GM12891 (cell line): ENCODE results near the gene AK5.

ENCODE experiments used
- PAX5 ChIP-seq: IDR thresholded peaks from 2 replicates; pipeline ENCODE4 v1.6.1; 2011; ENCODE audit warnings: low read length, moderate library complexity, mild to moderate bottlenecking; ENCODE audit not compliant: insufficient read depth, severe bottlenecking
- POLR2A ChIP-seq: IDR thresholded peaks from 2 replicates; pipeline ENCODE4 v1.6.1; 2011; ENCODE audit warnings: low read depth, low read length, control low read depth
- POLR2AphosphoS5 ChIP-seq: IDR thresholded peaks from 2 replicates; pipeline ENCODE4 v1.6.1; 2011; ENCODE audit warnings: low read depth, low read length, control low read depth
- POU2F2 ChIP-seq: IDR thresholded peaks from 2 replicates; pipeline ENCODE4 v1.6.1; 2011; ENCODE audit warnings: low read depth, mild to moderate bottlenecking, control low read depth, low read length, moderate library complexity
- SPI1 ChIP-seq: IDR thresholded peaks from 2 replicates; pipeline ENCODE4 v1.6.1; 2011; ENCODE audit warnings: low read depth, low read length, control low read depth
- TAF1 ChIP-seq: IDR thresholded peaks from 2 replicates; pipeline ENCODE4 v1.6.1; 2011; ENCODE audit warnings: low read depth, low read length, control low read depth

DNA sequence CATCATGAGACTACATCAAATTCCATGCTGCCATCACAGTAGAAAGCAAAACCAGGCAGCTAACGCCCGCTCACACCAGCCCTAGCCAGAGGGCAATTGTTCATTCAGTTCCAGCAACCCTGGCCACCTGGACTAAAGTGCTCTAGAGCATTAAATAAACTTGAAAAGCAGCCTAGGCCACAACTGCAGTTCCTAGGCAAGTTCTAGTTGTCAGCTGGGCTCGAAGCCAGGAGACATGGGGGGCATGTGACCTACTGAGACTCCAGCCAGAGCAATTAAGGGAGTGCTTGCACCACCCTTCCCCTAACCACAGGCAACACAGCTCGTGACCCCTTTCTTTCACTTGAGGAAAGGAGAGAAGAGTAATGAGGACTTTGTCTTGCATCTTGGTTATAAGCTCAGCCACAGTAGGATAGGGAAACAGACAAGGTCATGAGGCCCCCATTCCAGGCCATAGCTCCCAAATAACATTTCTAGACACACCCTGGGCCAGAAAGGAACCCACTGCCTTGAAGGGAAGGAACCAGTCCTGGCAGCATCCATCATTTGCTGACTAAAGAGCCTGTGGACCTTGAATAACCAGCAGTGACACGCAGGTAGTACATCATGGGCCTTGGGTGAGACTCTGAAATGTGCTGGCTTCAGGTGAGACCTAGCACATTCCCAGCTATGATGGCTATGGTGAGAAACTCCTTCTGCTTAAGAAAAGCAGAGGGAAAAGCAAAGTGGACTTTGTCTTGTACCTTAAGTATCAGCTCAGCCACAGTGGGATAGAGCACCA, 323.6 kb downstream of the AK5 start:
- TF ChIP-seq POLR2A (no peak), TAF1 (no peak), POLR2AphosphoS5 (no peak), PAX5 (no peak), POU2F2 (no peak), SPI1 (no peak)
